K562 (cell line): ENCODE data around the gene DOK1. TPM values are rescaled to one million over a fixed set of nuclear protein-coding genes. Genes with fewer than 3 reads are reported as not detected.

Experiments used
- ARID1B ChIP-seq: fragments of 450-650 bp; IDR thresholded peaks from 2 replicates; pipeline ENCODE4 v1.6.1; 2016; ENCODE audit warnings: antibody characterized with exemption, mild to moderate bottlenecking, inconsistent platforms
- CEBPG ChIP-seq, 3 experiments: fragments of 200-800 bp in 1 of 3; sonication (Bioruptor generic) in 1 of 3; sonication (generic) in 1 of 3; formaldehyde crosslinking in 1 of 3; IDR thresholded peaks in 2 of 3; conservative IDR thresholded peaks in 1 of 3; 2 replicates each; pipeline versions ENCODE4 v1.6.1 to v1.8.0; 2016 to 2022; ENCODE audit warnings: missing compliant biosample characterization in 2 of 3, missing genetic modification characterization in 2 of 3, mild to moderate bottlenecking in 1 of 3, missing genetic modification reagents in 1 of 3
- DIDO1 ChIP-seq: fragments of 450-650 bp; IDR thresholded peaks from 2 replicates; pipeline ENCODE4 v1.6.1; 2016; ENCODE audit warnings: low read depth, missing biosample characterization, missing genetic modification characterization
- E2F8 ChIP-seq: fragments of 450-650 bp; IDR thresholded peaks from 2 replicates; pipeline ENCODE4 v1.7.1; 2018; ENCODE audit warnings: mild to moderate bottlenecking, low read depth; ENCODE audit not compliant: partially characterized antibody
- ELF1 ChIP-seq: fragments of 200-800 bp; sonication (Bioruptor generic); IDR thresholded peaks from 2 replicates; pipeline ENCODE4 v1.6.1; 2016; ENCODE audit warnings: missing genetic modification characterization, missing compliant biosample characterization
- ESRRA ChIP-seq: fragments of 450-650 bp; IDR thresholded peaks from 2 replicates; pipeline ENCODE4 v1.6.1; 2014; ENCODE audit warnings: low read depth, mild to moderate bottlenecking, moderate library complexity, borderline replicate concordance
- HMGN3 ChIP-seq: IDR thresholded peaks from 2 replicates; pipeline ENCODE4 v1.6.1; 2011; ENCODE audit warnings: borderline replicate concordance, low read depth, mild to moderate bottlenecking, mixed read lengths, low read length; ENCODE audit not compliant: insufficient read length; ENCODE audit errors: extremely low read depth
- ILF3 ChIP-seq: fragments of 450-650 bp; IDR thresholded peaks from 2 replicates; pipeline ENCODE4 v1.6.1; 2018; ENCODE audit warnings: antibody characterized with exemption, mild to moderate bottlenecking, moderate library complexity, borderline replicate concordance
- POU5F1 ChIP-seq: fragments of 150-350 bp; IDR thresholded peaks from 2 replicates; pipeline ENCODE4 v1.6.1; 2014; ENCODE audit warnings: borderline replicate concordance, low read length, low read depth, mild to moderate bottlenecking; ENCODE audit not compliant: partially characterized antibody
- RB1 ChIP-seq: fragments of 450-650 bp; IDR thresholded peaks from 2 replicates; pipeline ENCODE4 v1.6.1; 2017; ENCODE audit warnings: low read depth, mild to moderate bottlenecking
- RBM22 ChIP-seq: fragments of 200-400 bp; formaldehyde crosslinking; IDR thresholded peaks from 2 replicates; pipeline ENCODE4 v1.6.1; 2018; ENCODE audit warnings: low read length, low read depth; ENCODE audit not compliant: poor library complexity, severe bottlenecking
- SUPT5H ChIP-seq: fragments of 450-650 bp; IDR thresholded peaks from 2 replicates; pipeline ENCODE4 v1.6.1; 2016
- TEAD4 ChIP-seq, 2 experiments: sonication (generic) in 1 of 2; formaldehyde crosslinking in 1 of 2; IDR thresholded peaks; 2 replicates each; pipeline versions ENCODE4 v1.6.1 to v1.8.0; 2012 to 2022; ENCODE audit warnings: borderline replicate concordance in 1 of 2, inconsistent platforms in 1 of 2, low read length in 1 of 2, mild to moderate bottlenecking in 1 of 2, missing genetic modification reagents in 1 of 2
- THRAP3 ChIP-seq: fragments of 450-650 bp; IDR thresholded peaks from 2 replicates; pipeline ENCODE4 v1.6.1; 2016; ENCODE audit warnings: mild to moderate bottlenecking, inconsistent platforms, borderline replicate concordance
- ZNF449 ChIP-seq: fragments of 250-450 bp; sonication (Bioruptor Pico); IDR thresholded peaks from 2 replicates; pipeline ENCODE4 v1.8.0; 2022; ENCODE audit warnings: moderate library complexity, mild to moderate bottlenecking, inconsistent platforms
- ZNF589 ChIP-seq: fragments of 200-800 bp; sonication (Bioruptor generic); IDR thresholded peaks from 2 replicates; pipeline ENCODE4 v1.6.1; 2016; ENCODE audit warnings: low read depth, missing genetic modification characterization, missing compliant biosample characterization
- ZNF766 ChIP-seq: fragments of 200-800 bp; sonication (Bioruptor generic); conservative IDR thresholded peaks from 2 replicates; pipeline ENCODE4 v1.6.1; 2016; ENCODE audit warnings: missing genetic modification characterization, missing compliant biosample characterization
- polyA plus RNA-seq, 8 experiments: library from polyadenylated mRNA; depleted of rRNA in 4 of 8; stranded (reverse) in 5 of 8; unstranded in 3 of 8; fragments of >200 nt; fragmentation: Nextera tagmentation in 2 of 8; fragmentation: Illumina TruSeq in 1 of 8; extraction: Ambion mirVana in 2 of 8; extraction: Trizol in 1 of 8; gene quantifications; 2 replicates each; pipeline versions ENCODE4 v1.2.1 to v1.2.3, GENCODE V29; 2011 to 2014; ENCODE audit warnings: inconsistent platforms in 1 of 8, missing spikeins in 1 of 8
- total RNA-seq, 7 experiments: library from RNA; depleted of rRNA in 6 of 7; stranded (reverse); fragments of >200 nt in 6 of 7; fragmentation: Illumina TruSeq in 2 of 7; extraction: Trizol in 2 of 7; gene quantifications; 2 replicates each; pipeline versions ENCODE4 v1.2.1 to v1.2.3, GENCODE V29; 2011 to 2021; ENCODE audit warnings: low replicate concordance in 1 of 7
- TF ChIP-seq, protein P1 (sequence below): fragments of 250-450 bp; sonication (Bioruptor Pico); IDR thresholded peaks from 2 replicates; pipeline ENCODE4 v1.9.0; 2021; ENCODE audit warnings: mild to moderate bottlenecking, inconsistent platforms

Gene DOK1
- total and polyA plus RNA-seq, 9 of the 15 experiments (the other 6 are each of a cell fraction or from before 2014, with no cell fraction given) = 0.59 to 36.4 (median 16.1) TPM

DNA sequence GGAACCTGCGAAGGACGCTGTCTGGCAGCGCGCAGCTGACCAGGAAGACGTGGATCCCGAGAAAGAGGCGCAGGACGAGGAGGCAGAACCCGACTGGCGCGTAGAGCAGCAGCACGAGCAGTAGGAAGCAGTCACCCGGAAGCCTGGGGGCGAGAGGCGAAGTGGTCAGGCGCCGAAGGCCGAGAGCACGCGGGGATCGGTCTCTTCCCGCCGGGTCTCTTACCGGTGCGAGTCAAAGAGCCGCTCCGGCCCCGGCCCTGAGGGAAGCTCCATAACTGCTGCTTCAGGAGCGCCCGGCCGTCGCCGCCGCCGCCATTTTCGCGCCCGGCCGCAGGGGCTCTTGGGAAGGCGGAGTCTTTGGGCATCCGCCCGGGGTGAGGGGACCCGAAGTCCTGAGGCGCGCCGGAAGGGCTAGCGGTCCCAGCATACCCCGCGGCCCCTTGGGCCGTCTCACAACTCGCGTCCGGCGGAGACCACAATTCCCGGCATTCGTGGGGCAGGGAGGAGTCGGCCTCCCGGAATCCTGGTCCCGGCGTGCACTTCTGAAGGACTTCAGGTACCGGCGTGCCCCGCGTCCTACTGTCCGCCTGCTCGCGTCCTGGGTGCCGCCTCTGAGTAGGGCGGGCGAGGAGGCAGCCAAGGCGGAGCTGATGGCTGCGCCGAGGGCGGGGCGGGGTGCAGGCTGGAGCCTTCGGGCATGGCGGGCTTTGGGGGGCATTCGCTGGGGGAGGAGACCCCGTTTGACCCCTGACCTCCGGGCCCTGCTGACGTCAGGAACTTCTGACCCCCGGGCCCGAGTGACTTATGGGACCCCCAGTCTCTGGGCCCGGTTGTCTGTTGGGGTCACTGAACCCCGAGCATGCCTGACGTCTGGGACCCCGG is 24.9 kb upstream of the DOK1 start, which contains the start of the genes AUP1 and HTRA2 (continued):
- TF ChIP-seq, protein P1, sequence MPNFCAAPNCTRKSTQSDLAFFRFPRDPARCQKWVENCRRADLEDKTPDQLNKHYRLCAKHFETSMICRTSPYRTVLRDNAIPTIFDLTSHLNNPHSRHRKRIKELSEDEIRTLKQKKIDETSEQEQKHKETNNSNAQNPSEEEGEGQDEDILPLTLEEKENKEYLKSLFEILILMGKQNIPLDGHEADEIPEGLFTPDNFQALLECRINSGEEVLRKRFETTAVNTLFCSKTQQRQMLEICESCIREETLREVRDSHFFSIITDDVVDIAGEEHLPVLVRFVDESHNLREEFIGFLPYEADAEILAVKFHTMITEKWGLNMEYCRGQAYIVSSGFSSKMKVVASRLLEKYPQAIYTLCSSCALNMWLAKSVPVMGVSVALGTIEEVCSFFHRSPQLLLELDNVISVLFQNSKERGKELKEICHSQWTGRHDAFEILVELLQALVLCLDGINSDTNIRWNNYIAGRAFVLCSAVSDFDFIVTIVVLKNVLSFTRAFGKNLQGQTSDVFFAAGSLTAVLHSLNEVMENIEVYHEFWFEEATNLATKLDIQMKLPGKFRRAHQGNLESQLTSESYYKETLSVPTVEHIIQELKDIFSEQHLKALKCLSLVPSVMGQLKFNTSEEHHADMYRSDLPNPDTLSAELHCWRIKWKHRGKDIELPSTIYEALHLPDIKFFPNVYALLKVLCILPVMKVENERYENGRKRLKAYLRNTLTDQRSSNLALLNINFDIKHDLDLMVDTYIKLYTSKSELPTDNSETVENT = 0 out of 2 replicates have a peak, but pooled peaks have one; percentile 61
- TF ChIP-seq ARID1B = 0 out of 2 replicates have a peak, but pooled peaks have one; percentile 6
- no peak for TF ChIP-seq CEBPG (CRISPR knock-in tag; IDR thresholded peaks at IDR 0.05)
- no peak for TF ChIP-seq CEBPG (tag; conservative IDR thresholded peaks at IDR 0.05 in 1 of 2, IDR thresholded peaks at IDR 0.05 in 1 of 2)
- TF ChIP-seq ZNF589 (CRISPR knock-in tag) = peak; percentile 57; the same call in 1 of the 2 replicates
- TF ChIP-seq TEAD4 (IDR thresholded peaks at IDR 0.05; ENCODE audit: low read length) = peak; percentile 65
- no peak for TF ChIP-seq TEAD4 (CRISPR knock-in tag; IDR thresholded peaks at IDR 0.05; ENCODE audit: borderline replicate concordance)
- peak; percentile 91 for TF ChIP-seq ZNF766 (CRISPR knock-in tag)
- peak; percentile 95 for TF ChIP-seq ELF1 (tag)
- peak; percentile 95 for TF ChIP-seq SUPT5H
- no peak for TF ChIP-seq THRAP3
- TF ChIP-seq POU5F1 = peak; percentile 72
- TF ChIP-seq ESRRA = peak; percentile 62; the same call in 1 of the 2 replicates
- TF ChIP-seq E2F8 = peak; percentile 66
- peak; percentile 79 for TF ChIP-seq HMGN3
- TF ChIP-seq DIDO1 (tag) = peak; percentile 76; the same call in 1 of the 2 replicates
- TF ChIP-seq ZNF449 (CRISPR knock-in tag) = no peak
- peak; percentile 89 for TF ChIP-seq RBM22
- TF ChIP-seq ILF3 = no peak
- TF ChIP-seq RB1 = peak; percentile 87
